Activated B cell treated with CpG ODN at 0.5 μM for 24 hours (primary cell): ENCODE results near the gene CR1. TPM values are rescaled to one million over a fixed set of nuclear protein-coding genes. Genes with fewer than 3 reads are reported as not detected.

Experiments used
- ATAC-seq: fragments of 200-7000 bp; cut with Tn5 transposase; one replicate; pipeline ENCODE4 v1.10.0; 2021; ENCODE audit warnings: low read depth, mild to moderate bottlenecking, moderate library complexity
- CTCF ChIA-PET: fragments of 350-600 bp; sonication (Branson Sonifier 250); formaldehyde crosslinking; loops from one replicate; lab custom pipeline; 2021; ENCODE audit warnings: antibody characterized with exemption; lab: Charles Lee
- POLR2A ChIA-PET: fragments of 350-600 bp; sonication (Branson Sonifier 250); formaldehyde crosslinking; loops from one replicate; lab custom pipeline; 2021; ENCODE audit warnings: antibody characterized with exemption; lab: Charles Lee
- DNase-seq: peaks from one replicate; pipeline ENCODE4 v3.0.0; 2022
- H3K27ac Mint-ChIP-seq: one replicate; pipeline ENCODE4 v1.8.0; 2020; ENCODE audit warnings: mixed read lengths
- H3K27me3 Mint-ChIP-seq: one replicate; pipeline ENCODE4 v1.8.0; 2021; ENCODE audit warnings: mixed read lengths
- H3K36me3 Mint-ChIP-seq: one replicate; pipeline ENCODE4 v1.8.0; 2021; ENCODE audit warnings: low read depth, mixed read lengths
- H3K4me1 Mint-ChIP-seq: one replicate; pipeline ENCODE4 v1.8.0; 2021; ENCODE audit warnings: mixed read lengths
- H3K4me3 Mint-ChIP-seq: one replicate; pipeline ENCODE4 v1.8.0; 2020; ENCODE audit warnings: mild to moderate bottlenecking, mixed read lengths
- H3K9me3 Mint-ChIP-seq: one replicate; pipeline ENCODE4 v1.8.0; 2020; ENCODE audit warnings: mixed read lengths
- CTCF ChIP-seq: fragments of 200-600 bp; IDR thresholded peaks from one replicate; pipeline ENCODE4 v1.8.0; 2022; ENCODE audit warnings: antibody characterized with exemption, mild to moderate bottlenecking
- intact Hi-C: fragments of 100-400 bp; cut with micrococcal nuclease; formaldehyde crosslinking; loops from one replicate; pipeline ENCODE4 v1.15.1; 2024
- total RNA-seq: library from RNA; stranded (reverse); gene quantifications from 2 replicates; pipeline ENCODE4 v1.2.3, GENCODE V29; 2022

The CR1 gene
- total RNA-seq, 1 donor from 2014 or later = 13.9 TPM

GRCh38 chr1:207644852-207645634 lies 149.1 kb downstream of the CR1 start, which contains the start of gene CR1L:
TSS of gene CR1L (plus strand) at chr1:207645133. CDS start at chr1:207645234, 101 bp downstream.
- CTCF ChIA-PET = no interaction called here
- no peak within 1 kb of the TSS for H3K27ac Mint-ChIP-seq

GRCh38 chr1:207645635-207646081 lies 149.7 kb downstream of the CR1 start:
- Mint-ChIP-seq H3K27ac (no peak overlapping the region), H3K27me3 (no peaks in the 10 kb centered on the region), H3K9me3 (no peaks in the 10 kb centered on the region), H3K4me3 (peak overlapping the region; percentile 81), H3K4me1 (peaks cover 10% of the 10 kb centered on the region), H3K36me3 (peaks cover 7% of the 10 kb centered on the region)
- POLR2A ChIA-PET = no interaction called here
- CTCF ChIA-PET = no interaction called here
- DNase-seq = no peak
- intact Hi-C loops = loop anchor here (5.0 kb wide), 1 partner anchor 107 kb away; the partner anchor contains the start of gene CD46
- ATAC-seq = no peak
- no peak for TF ChIP-seq CTCF

More at GRCh38 chr1:207644852-207645634, 149.1 kb downstream of the CR1 start, which contains the start of gene CR1L:
- TF ChIP-seq CTCF = no peak
- peaks cover 8% of the 10 kb centered on the region for H3K36me3 Mint-ChIP-seq
- peaks cover 8% of the 10 kb centered on the region for H3K4me1 Mint-ChIP-seq
- POLR2A ChIA-PET = no interaction called here
- intact Hi-C loops = loop anchor here (5.0 kb wide), 1 partner anchor 107 kb away; the partner anchor contains the start of gene CD46
- ATAC-seq (peak; percentile 99), DNase-seq (peak; percentile 77)
- no peaks in the 10 kb centered on the region for H3K27me3 Mint-ChIP-seq
- peak within 1 kb of the TSS; percentile 81 for H3K4me3 Mint-ChIP-seq
- H3K9me3 Mint-ChIP-seq = no peaks in the 10 kb centered on the region

- Mint-ChIP-seq H3K27ac (no peak overlapping the region), H3K36me3 (peaks cover 7% of the 10 kb centered on the region), H3K27me3 (no peaks in the 10 kb centered on the region), H3K9me3 (no peaks in the 10 kb centered on the region), H3K4me1 (peaks cover 10% of the 10 kb centered on the region), H3K4me3 (peak overlapping the region; percentile 81)
- ATAC-seq (no peak), DNase-seq (no peak)
- ChIA-PET CTCF (no interaction called here), POLR2A (no interaction called here)
- TF ChIP-seq CTCF = no peak
- intact Hi-C loops = loop anchor here (5.0 kb wide), 1 partner anchor 106 kb away; the partner anchor contains the start of gene CD46
Measured at GRCh38 chr1:207646171-207646570, 150.2 kb downstream of the CR1 start.

GRCh38 chr1:207646944-207647579 lies 151.1 kb downstream of the CR1 start:
- Mint-ChIP-seq H3K36me3 (peaks cover 2% of the 10 kb centered on the region), H3K9me3 (no peaks in the 10 kb centered on the region), H3K4me3 (no peak overlapping the region), H3K4me1 (peaks cover 10% of the 10 kb centered on the region), H3K27me3 (no peaks in the 10 kb centered on the region), H3K27ac (no peak overlapping the region)
- ATAC-seq = no peak
- no peak for DNase-seq
- no peak for TF ChIP-seq CTCF
- intact Hi-C loops = loop anchor here (5.0 kb wide), 1 partner anchor 105 kb away; the partner anchor contains the start of gene CD46
- POLR2A ChIA-PET = no interaction called here
- CTCF ChIA-PET = no interaction called here
